ENCODE data around the gene EMX1.

Gene EMX1

DNA sequence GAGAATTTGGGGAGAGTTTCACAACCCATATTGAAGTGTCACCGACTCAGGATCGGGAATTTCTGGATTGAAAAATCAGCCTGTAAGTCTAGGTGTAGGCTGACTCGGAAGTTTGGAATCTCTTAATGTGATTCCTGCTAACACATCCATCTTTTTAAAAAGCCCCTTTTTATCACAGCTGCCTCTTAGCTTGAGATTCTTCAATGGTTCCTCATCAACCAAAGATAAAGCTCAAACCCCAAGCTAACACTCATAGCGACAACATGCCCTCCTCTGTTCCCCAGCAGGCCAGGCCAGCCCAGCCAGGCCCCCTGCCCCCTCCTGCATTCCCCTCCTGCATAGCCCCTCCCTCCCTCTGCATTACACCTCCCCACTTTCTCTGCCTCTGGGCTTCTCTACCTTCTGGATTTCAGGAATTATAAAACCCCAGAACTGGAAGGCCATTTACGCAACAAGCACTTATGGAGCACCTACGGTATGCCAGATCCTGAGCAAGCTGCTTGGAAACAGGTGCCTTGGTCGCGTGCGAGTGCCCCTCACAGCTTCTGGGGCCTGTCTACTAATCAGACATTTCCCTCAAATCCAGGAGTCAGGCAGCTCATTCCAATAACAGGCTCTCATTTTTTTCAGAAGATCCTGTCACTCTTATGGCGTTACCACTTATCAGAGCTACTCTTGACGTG is 63.4 kb downstream of the EMX1 start:
- peak; percentile 90 for DNase-seq (ENCODE audit: low spot score)

DNA sequence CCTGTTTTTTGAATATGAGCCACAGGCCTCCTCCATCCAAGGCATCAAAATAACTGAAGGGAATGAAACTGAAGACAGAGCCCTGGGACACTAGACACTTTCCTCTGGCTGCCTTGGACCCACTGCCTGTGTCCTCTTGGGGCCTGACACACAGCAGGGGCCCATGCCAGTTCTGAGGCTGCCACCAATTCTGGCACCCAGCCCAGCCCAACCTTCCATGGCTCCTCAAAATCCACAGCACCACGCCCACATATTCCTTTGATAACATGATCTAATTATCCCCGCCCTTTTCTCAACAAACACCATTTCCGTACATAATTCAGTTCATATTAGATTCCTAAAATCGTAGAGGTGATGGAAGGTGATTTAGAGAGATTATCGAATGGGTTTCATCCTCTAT is 64.2 kb downstream of the EMX1 start:
- no peak for DNase-seq (ENCODE audit: low spot score)

- DNase-seq (ENCODE audit: low spot score) = no peak
Observed at GRCh38 chr2:72982219-72982618, 64.9 kb downstream of the EMX1 start.

DNA sequence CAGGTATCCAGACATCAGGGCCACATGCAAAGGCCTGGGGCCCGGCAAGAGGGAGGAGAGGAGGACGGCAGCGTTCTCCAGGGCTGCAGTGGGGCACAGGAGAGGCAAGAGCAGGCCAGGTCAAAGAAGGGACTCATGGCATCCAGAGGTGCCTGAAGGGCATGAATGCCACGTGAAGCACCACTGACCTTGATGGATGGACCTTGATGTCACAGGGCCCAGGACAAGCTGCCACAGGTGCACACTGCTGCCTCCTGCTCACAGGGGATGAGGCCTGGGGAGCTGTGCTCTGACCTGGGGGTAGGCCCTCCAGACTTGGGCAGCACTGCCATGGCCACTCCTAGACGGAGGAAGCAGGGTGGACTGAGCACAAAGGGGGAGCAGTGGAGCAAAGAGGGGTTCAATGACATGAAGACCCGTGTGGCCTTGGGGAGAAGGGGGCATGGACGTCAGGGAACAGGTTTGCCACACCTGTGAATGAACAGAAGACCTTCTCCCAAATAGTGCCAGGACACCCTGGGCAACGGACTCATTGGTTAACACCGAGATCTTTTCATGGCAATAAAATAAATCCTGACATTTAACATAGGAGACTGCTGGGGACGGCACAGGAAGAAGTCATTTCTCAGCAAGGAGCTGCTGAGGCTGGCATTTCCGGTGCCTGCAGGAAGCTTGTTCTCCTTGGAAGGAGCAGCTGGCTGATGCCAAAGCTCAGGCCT is 65.6 kb downstream of the EMX1 start:
- no peak for DNase-seq (ENCODE audit: low spot score)

DNA sequence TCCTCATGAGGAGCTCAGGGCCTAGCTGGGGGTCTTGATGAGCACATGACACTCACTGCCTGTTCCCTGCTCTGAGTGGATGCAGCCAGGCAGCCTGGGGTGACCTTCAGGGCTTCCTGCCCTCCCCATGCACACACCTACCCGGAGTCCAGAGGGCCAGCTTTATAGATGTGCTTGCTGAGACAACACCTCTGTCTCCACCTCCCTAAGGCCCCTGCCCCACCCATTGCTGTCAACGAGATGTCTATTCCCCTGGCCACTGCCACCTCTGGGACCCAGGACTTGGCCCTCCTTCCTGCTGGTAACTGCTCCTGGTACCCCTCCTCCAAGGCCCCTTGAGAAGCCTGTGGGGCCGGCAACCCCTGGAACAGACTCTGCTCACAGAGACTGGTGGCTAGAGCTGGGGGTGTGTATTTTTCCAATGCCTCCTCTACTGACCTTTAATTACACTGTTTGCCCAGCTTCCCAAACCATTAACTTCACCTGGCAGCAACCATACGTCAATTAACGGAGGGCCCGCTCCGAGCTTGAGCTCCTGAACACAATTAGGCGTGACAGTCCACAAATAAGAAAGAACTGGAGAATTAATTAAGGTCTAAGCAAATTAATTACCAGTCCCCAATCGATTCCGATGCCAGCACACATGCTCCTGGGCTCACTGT is 66.3 kb downstream of the EMX1 start:
- no peak for DNase-seq (ENCODE audit: low spot score)

DNA sequence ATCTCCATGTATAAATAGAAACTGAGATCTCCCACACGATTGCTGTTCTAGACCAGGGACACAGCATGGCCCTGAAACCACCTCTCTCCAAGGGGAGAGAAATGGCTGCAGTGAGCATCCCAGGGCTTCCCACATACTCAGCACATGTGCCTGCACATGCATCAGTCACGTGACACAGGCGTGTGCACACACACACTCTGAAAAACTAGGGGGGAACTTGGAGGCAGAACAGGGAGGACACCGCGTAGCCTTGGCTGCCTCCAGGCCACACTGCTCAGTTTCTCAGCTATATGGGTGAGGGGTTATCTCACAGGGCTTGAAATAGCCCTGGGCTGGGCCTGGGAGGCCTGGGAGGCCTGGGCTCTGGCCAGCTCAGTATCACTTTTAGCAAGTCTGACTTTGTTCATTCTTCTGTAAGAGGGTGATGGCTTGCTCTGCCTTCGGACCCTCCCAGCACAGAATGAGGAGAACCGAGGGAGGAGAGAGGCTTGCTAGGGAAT is 66.9 kb downstream of the EMX1 start:
- no peak for DNase-seq (ENCODE audit: low spot score)

Measured in kidney tubule cell (primary cell).